BLaER1 treated with 17β-estradiol and CSF1 and Interleukin-3, amounts not matched to agents 10 nM and 100 nM (cell line): ENCODE results near the gene KIF1A.

Experiments
- H3K27ac ChIP-seq, 11 experiments: shearing (Covaris generic); formaldehyde crosslinking; 2 replicates each; pipeline ENCODE4 v1.8.1; 2022
- H3K27me3 ChIP-seq, 11 experiments: shearing (Covaris generic); formaldehyde crosslinking; 2 replicates each; pipeline ENCODE4 v1.8.1; 2022
- H3K36me3 ChIP-seq, 11 experiments: shearing (Covaris generic); formaldehyde crosslinking; 2 replicates each; pipeline ENCODE4 v1.8.1; 2022
- H3K4me1 ChIP-seq, 10 experiments: shearing (Covaris generic); formaldehyde crosslinking; 2 replicates each; pipeline ENCODE4 v1.8.1; 2022
- H3K4me2 ChIP-seq, 11 experiments: shearing (Covaris generic); formaldehyde crosslinking; 2 replicates each; pipeline ENCODE4 v1.8.1; 2022
- H3K4me3 ChIP-seq, 10 experiments: shearing (Covaris generic); formaldehyde crosslinking; 2 replicates each; pipeline ENCODE4 v1.8.1; 2022
- H3K9ac ChIP-seq, 11 experiments: shearing (Covaris generic); formaldehyde crosslinking; 2 replicates each; pipeline ENCODE4 v1.8.1; 2022
- H3K9me3 ChIP-seq, 11 experiments: shearing (Covaris generic); formaldehyde crosslinking; replicated peaks in 1 of 11; 2 replicates each; pipeline ENCODE4 v1.8.1; 2022
- H4K20me1 ChIP-seq, 11 experiments: shearing (Covaris generic); formaldehyde crosslinking; 2 replicates each; pipeline ENCODE4 v1.8.1; 2022
- Cebpa-rat ChIP-seq, 11 experiments: shearing (Covaris generic); IDR thresholded peaks; 2 replicates each; pipeline ENCODE4 v1.8.1; 2022

Gene KIF1A

GRCh38 chr2:240812301-240812680 lies 7.7 kb downstream of the KIF1A start:
- Histone ChIP-seq H3K9me3 (peaks cover 28 to 42% (median 40%) of the 10 kb centered on the region in 11 experiments), H3K27ac (no peak overlapping the region), H3K4me3 (peak overlapping the region in 1 of 10 experiments; percentile 12; a peak in 1 of 20 replicates), H4K20me1 (peaks cover 0 to 7% (median 0%) of the 10 kb centered on the region in 11 experiments; a peak in 1 of 22 replicates), H3K4me2 (no peak overlapping the region), H3K27me3 (peaks cover 3 to 23% (median 10%) of the 10 kb centered on the region in 11 experiments; a peak in 21 of 22 replicates), H3K9ac (no peak overlapping the region), H3K4me1 (no peaks in the 10 kb centered on the region), H3K36me3 (no peaks in the 10 kb centered on the region)
- no peak for TF ChIP-seq Cebpa-rat (IDR thresholded peaks at IDR 0.05)

DNA sequence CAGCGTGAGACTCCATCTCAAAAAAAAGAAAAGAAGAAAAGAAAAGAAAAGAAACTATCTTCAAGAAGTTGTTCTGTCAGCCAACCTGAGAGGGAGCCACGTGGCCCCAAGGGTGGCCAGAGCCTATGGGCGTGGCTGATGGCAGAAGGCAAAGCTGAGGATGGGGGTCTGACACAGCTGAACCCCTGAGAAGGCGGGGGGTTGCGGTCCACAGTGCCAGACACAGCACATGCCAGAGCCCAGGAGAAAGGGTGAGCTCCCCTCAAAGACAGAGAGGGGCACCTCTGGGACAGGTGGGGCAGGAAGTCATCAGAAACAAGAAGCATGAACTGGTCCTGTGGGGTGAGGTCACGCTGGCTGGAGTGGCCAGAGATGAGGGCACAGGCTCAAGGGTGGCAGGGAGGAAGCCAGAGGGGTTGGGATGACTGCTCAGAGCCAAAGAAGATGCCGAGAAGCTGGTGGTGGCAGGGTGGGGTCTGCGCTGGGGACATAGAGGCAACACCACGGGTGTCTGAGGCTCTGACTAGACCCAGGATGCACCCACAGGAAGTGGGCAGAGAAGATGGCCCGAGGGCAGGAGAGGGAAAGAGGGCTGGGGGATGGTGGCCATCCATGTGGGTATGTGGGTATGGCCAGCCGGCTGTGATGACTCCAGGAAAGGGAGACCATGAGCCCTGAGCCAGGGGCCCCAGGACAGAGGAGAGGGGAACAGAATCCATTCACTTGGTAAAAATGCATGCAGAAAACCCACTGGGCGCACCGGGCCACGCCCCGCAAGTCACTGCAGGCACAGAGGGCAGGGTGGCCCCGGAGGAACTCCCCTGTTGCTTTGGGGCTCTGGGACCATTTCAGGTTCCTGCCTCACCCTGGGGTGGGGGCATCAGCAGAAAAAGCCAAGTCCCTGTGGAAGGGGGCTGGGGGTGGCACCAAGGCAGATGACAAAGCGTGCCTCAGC lies 8.4 kb downstream of the KIF1A start:
- Histone ChIP-seq H3K4me3 (0 out of 20 replicates have a peak overlapping the region, but pooled peaks of 1 of the 10 experiments have one; percentile 12), H3K27me3 (peaks cover 0 to 16% (median 4%) of the 10 kb centered on the region in 11 experiments; a peak in 11 of 22 replicates), H3K9me3 (peaks cover 28 to 43% (median 40%) of the 10 kb centered on the region in 11 experiments), H3K27ac (no peak overlapping the region), H3K4me1 (no peaks in the 10 kb centered on the region), H4K20me1 (0 out of 22 replicates have a peak, but pooled peaks cover 0 to under 1% (median 0%) of the 10 kb centered on the region in 11 experiments), H3K9ac (no peak overlapping the region), H3K4me2 (no peak overlapping the region), H3K36me3 (no peaks in the 10 kb centered on the region)
- TF ChIP-seq Cebpa-rat (IDR thresholded peaks at IDR 0.05), result no peak

- Histone ChIP-seq H3K9ac (no peak overlapping the region), H3K27me3 (peaks cover 0 to 13% (median 0%) of the 10 kb centered on the region in 11 experiments; a peak in 6 of 22 replicates), H3K4me2 (no peak overlapping the region), H3K4me1 (no peaks in the 10 kb centered on the region), H4K20me1 (no peaks in the 10 kb centered on the region), H3K27ac (no peak overlapping the region), H3K4me3 (no peak overlapping the region), H3K9me3 (peaks cover 35 to 53% (median 48%) of the 10 kb centered on the region in 11 experiments), H3K36me3 (no peaks in the 10 kb centered on the region)
- no peak for TF ChIP-seq Cebpa-rat (IDR thresholded peaks at IDR 0.05)
These were observed 9.4 kb downstream of the KIF1A start for GRCh38 chr2:240810621-240811020.

DNA sequence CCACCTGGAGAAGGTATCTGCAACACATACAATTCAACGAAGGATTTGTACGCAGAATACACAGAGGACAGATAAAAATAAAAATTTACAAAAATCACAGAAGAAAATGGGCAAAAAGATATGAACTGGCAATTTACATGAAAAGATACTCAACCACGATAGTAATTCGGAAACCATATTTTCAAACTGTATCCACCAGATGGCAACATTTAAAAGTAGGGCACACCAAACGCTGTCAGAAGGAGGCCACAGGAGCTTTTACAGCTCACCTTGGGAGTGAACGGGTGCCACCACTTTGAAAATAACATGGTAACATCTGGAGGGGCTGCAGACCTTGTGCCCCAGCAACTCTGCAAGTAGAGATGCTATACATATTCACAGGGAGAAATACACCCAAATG lies 9.8 kb downstream of the KIF1A start:
- Histone ChIP-seq H3K27ac (no peak overlapping the region), H3K4me1 (no peaks in the 10 kb centered on the region), H3K4me3 (no peak overlapping the region), H4K20me1 (no peaks in the 10 kb centered on the region), H3K36me3 (no peaks in the 10 kb centered on the region), H3K4me2 (no peak overlapping the region), H3K9me3 (peaks cover 35 to 54% (median 48%) of the 10 kb centered on the region in 11 experiments), H3K9ac (no peak overlapping the region), H3K27me3 (peaks cover 0 to 12% (median 0%) of the 10 kb centered on the region in 11 experiments; a peak in 6 of 22 replicates)
- no peak for TF ChIP-seq Cebpa-rat (IDR thresholded peaks at IDR 0.05)

GRCh38 chr2:240809276-240809675 lies 10.7 kb downstream of the KIF1A start:
- Histone ChIP-seq H4K20me1 (no peaks in the 10 kb centered on the region), H3K27ac (no peak overlapping the region), H3K4me1 (no peaks in the 10 kb centered on the region), H3K4me3 (no peak overlapping the region), H3K27me3 (peaks cover 0 to 6% (median 0%) of the 10 kb centered on the region in 11 experiments; a peak in 4 of 22 replicates), H3K9me3 (peaks cover 29 to 44% (median 38%) of the 10 kb centered on the region in 11 experiments), H3K4me2 (no peak overlapping the region), H3K9ac (no peak overlapping the region), H3K36me3 (no peaks in the 10 kb centered on the region)
- no peak for TF ChIP-seq Cebpa-rat (IDR thresholded peaks at IDR 0.05)

GRCh38 chr2:240806459-240806858 lies 13.6 kb downstream of the KIF1A start:
- Histone ChIP-seq H3K9me3 (peaks cover 8 to 21% (median 15%) of the 10 kb centered on the region in 11 experiments; a peak in 21 of 22 replicates), H3K36me3 (no peaks in the 10 kb centered on the region), H3K4me1 (no peaks in the 10 kb centered on the region), H3K9ac (no peak overlapping the region), H3K4me3 (no peak overlapping the region), H3K27ac (no peak overlapping the region), H4K20me1 (no peaks in the 10 kb centered on the region), H3K27me3 (peaks cover 0 to 6% (median 0%) of the 10 kb centered on the region in 11 experiments; a peak in 2 of 22 replicates), H3K4me2 (no peak overlapping the region)
- no peak for TF ChIP-seq Cebpa-rat (IDR thresholded peaks at IDR 0.05)

DNA sequence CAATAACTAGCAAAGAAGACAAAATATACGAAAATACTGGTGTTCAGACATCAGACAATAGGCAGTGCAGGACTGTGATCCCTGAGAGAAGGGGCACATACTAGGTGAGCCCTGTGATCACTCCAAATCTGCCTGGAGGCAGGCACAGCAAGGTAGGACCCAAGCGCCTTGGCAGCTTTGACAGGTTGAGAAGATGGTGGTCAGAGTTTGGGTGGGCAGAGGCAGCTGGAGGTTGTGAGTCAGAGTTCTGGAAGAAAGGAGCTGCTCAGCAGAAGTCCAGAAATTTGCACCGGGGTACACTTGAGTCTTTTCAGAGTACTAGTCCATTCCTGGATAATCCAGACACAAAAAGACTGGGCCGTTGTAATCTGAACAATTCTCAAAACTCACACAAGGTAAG lies 14.0 kb downstream of the KIF1A start:
- no peak for TF ChIP-seq Cebpa-rat (IDR thresholded peaks at IDR 0.05)
- no peaks in the 10 kb centered on the region for H4K20me1 ChIP-seq

GRCh38 chr2:240803191-240803590 lies 16.8 kb downstream of the KIF1A start:
- Histone ChIP-seq H3K27ac (no peak overlapping the region), H3K27me3 (peaks cover 0 to 6% (median 0%) of the 10 kb centered on the region in 11 experiments; a peak in 2 of 22 replicates)

More for the DNA sequence above, 14.0 kb downstream of the KIF1A start:
- H3K9me3 ChIP-seq, result peaks cover 8 to 24% (median 16%) of the 10 kb centered on the region in 11 experiments; a peak in 19 of 22 replicates
- no peak overlapping the region for H3K27ac ChIP-seq
- no peaks in the 10 kb centered on the region for H3K36me3 ChIP-seq
- H3K9ac ChIP-seq, result no peak overlapping the region
- H3K4me1 ChIP-seq, result no peaks in the 10 kb centered on the region
- no peak overlapping the region for H3K4me3 ChIP-seq
- H3K27me3 ChIP-seq, result peaks cover 0 to 6% (median 0%) of the 10 kb centered on the region in 11 experiments; a peak in 2 of 22 replicates
- no peak overlapping the region for H3K4me2 ChIP-seq

More at GRCh38 chr2:240803191-240803590, 16.8 kb downstream of the KIF1A start:
- TF ChIP-seq Cebpa-rat (IDR thresholded peaks at IDR 0.05), result no peak
- H3K4me3 ChIP-seq, result no peak overlapping the region
- H3K4me1 ChIP-seq, result peaks cover 0 to 1% (median 0%) of the 10 kb centered on the region in 10 experiments; a peak in 4 of 20 replicates
- H3K4me2 ChIP-seq, result no peak overlapping the region
- H4K20me1 ChIP-seq, result no peaks in the 10 kb centered on the region; a peak in 1 of 22 replicates
- H3K36me3 ChIP-seq, result no peaks in the 10 kb centered on the region
- no peak overlapping the region for H3K9ac ChIP-seq
- H3K9me3 ChIP-seq, result peaks cover 8 to 32% (median 16%) of the 10 kb centered on the region in 11 experiments; a peak in 20 of 22 replicates
